ENCODE measurements around the gene DEFB128.

Gene DEFB128

DNA sequence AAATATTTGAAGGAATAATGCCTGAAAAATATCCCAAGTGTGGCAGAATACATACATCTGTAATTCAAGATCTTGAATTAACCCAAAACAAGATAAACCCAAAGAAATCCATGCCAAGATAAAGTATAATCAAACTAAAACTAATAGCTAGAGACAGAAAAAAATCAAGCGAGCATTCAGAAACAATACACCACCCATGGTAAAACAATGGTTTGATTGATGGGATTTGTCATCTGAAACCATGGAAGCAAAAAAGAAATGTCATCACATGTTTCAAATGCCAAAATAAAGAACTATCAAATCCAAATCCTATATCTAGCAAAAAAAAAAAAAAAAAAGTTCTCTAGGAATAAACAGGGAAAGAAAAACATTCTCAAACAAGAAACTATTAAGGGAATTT is 37.4 kb downstream of the DEFB128 start:
- DNase-seq (ENCODE audit: low read depth) = no peak

GRCh38 chr20:145877-146276 is 43.6 kb downstream of the DEFB128 start:
- no peak for DNase-seq (ENCODE audit: low read depth)

DNA sequence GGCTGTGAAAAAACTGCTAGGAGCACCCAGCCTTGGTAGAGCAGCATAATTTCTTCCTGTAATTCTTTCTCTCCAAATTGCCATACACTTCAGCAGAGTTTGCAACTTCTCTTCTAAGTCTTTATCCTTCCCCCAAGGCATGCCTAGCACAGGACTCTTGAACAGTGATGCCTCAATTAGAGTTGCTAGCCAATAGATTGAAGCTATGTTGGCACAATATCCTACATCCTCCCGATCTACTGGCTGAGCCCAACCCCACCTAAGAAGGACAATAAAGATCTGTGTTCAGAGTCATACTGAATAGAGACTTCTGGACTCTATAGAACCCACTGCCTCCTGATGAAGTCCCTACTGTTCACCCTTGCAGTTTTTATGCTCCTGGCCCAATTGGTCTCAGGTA is 47.2 kb downstream of the DEFB128 start, which contains the start of gene DEFB126:
Gene DEFB126 (plus strand): TSS at position 301 of the 400 bp plus-strand sequence. CDS start 39 bp downstream, at position 340.
- no peak for DNase-seq (ENCODE audit: low read depth)

Measured in stimulated activated CD4-positive, alpha-beta T cell treated with anti-CD3 and anti-CD28 coated beads, Interleukin-2, amount 100 ng/mL, for 4 hours (primary cell).